Stimulated activated naive CD8-positive, alpha-beta T cell treated with anti-CD3 and anti-CD28 coated beads, Interleukin-15, Interleukin-2, amounts not matched to agents 100 ng/mL and 50 ng/mL, for 24 hours (primary cell): ENCODE data around the gene RBM5.

Source experiments
- H3K27ac Mint-ChIP-seq: one replicate; pipeline ENCODE4 v1.8.0; 2021; ENCODE audit warnings: mild to moderate bottlenecking, mixed read lengths
- H3K27me3 Mint-ChIP-seq: one replicate; pipeline ENCODE4 v1.8.0; 2021; ENCODE audit warnings: mixed read lengths
- H3K36me3 Mint-ChIP-seq: one replicate; pipeline ENCODE4 v1.8.0; 2021; ENCODE audit warnings: low read depth, mixed read lengths
- H3K4me1 Mint-ChIP-seq: one replicate; pipeline ENCODE4 v1.8.0; 2021; ENCODE audit warnings: low read depth, mixed read lengths
- H3K4me3 Mint-ChIP-seq: one replicate; pipeline ENCODE4 v1.8.0; 2021; ENCODE audit warnings: mild to moderate bottlenecking, mixed read lengths
- H3K9me3 Mint-ChIP-seq: one replicate; pipeline ENCODE4 v1.8.0; 2021; ENCODE audit warnings: mixed read lengths

RBM5 gene

DNA sequence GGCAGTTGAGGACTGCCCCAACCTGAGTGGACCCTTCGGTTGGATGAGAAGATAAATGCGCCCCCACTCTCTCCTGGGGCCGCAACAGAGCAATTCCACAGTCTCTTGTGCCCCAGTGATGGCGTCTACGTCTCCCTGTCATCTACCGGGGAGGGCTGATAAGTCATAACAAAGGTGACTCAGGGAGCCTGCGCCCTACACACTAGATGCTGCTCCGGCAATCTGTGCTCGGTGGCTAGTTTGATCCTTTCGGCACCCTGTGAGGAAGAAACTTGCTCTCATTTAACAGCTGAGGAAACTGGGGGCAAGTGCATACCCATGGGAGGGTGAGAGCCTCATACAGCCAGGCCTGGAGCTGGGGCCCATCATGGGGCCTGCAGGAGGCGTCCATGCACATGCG, 52.3 kb downstream of the RBM5 start:
- H3K27ac Mint-ChIP-seq, result no peak overlapping the region
- H3K4me3 Mint-ChIP-seq, result no peak overlapping the region
- no peaks in the 10 kb centered on the region for H3K36me3 Mint-ChIP-seq
- no peaks in the 10 kb centered on the region for H3K27me3 Mint-ChIP-seq
- H3K4me1 Mint-ChIP-seq, result peaks cover 10% of the 10 kb centered on the region
- no peaks in the 10 kb centered on the region for H3K9me3 Mint-ChIP-seq

GRCh38 chr3:50146316-50146901, 57.7 kb downstream of the RBM5 start:
- H3K36me3 Mint-ChIP-seq, result no peaks in the 10 kb centered on the region
- H3K4me3 Mint-ChIP-seq, result no peak overlapping the region
- no peak overlapping the region for H3K27ac Mint-ChIP-seq
- no peaks in the 10 kb centered on the region for H3K27me3 Mint-ChIP-seq
- H3K4me1 Mint-ChIP-seq, result no peaks in the 10 kb centered on the region
- H3K9me3 Mint-ChIP-seq, result no peaks in the 10 kb centered on the region

DNA sequence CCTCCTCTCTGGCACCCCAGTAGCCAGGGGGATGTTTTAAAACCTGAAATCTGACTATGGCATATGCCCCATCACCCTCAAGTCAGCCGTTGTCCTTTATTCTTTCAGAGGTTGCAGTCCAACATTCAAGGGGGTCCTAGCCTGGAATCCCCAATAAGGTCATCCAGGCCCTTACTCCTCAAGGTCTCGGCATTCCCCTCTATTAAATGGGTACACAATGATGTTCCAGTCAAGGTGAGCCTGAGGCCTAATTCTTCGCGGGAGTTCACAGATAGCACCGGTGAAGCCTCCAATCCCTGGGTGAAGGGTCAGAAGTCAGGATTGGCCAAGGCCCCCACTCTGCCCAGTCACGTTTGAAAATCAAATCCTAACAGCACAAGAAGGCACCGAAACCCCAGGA, 58.3 kb downstream of the RBM5 start:
- Mint-ChIP-seq H3K27me3 (no peaks in the 10 kb centered on the region), H3K4me3 (no peak overlapping the region)

GRCh38 chr3:50147447-50147846, 58.7 kb downstream of the RBM5 start:
- Mint-ChIP-seq H3K27ac (no peak overlapping the region), H3K36me3 (no peaks in the 10 kb centered on the region), H3K4me1 (no peaks in the 10 kb centered on the region), H3K27me3 (no peaks in the 10 kb centered on the region), H3K9me3 (no peaks in the 10 kb centered on the region), H3K4me3 (no peak overlapping the region)

More for the DNA sequence above, 58.3 kb downstream of the RBM5 start:
- Mint-ChIP-seq H3K4me1 (no peaks in the 10 kb centered on the region), H3K27ac (no peak overlapping the region), H3K36me3 (no peaks in the 10 kb centered on the region), H3K9me3 (no peaks in the 10 kb centered on the region)

GRCh38 chr3:50147861-50148260, 59.1 kb downstream of the RBM5 start:
- Mint-ChIP-seq H3K27me3 (no peaks in the 10 kb centered on the region), H3K27ac (no peak overlapping the region), H3K4me3 (no peak overlapping the region), H3K9me3 (no peaks in the 10 kb centered on the region), H3K36me3 (no peaks in the 10 kb centered on the region), H3K4me1 (no peaks in the 10 kb centered on the region)

DNA sequence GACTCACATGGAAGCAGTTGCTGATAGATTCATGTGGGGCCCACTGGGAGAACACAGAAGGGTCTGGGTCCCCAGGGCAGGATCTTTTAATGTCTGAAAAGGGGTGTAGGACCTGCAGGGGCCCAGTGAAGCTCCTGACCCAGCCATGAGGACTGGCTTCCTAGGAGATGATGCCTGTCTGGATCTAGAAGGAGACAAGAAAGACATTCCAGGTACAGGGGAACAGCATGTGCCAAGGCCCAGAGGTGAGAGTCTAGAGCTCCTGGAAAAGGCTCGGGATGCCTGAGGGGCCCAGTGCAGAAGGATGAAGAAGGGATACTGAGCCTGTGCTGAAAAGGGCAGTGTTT, 61.7 kb downstream of the RBM5 start:
- no peak overlapping the region for H3K4me3 Mint-ChIP-seq
- H3K4me1 Mint-ChIP-seq, result peaks cover 7% of the 10 kb centered on the region
- H3K9me3 Mint-ChIP-seq, result no peaks in the 10 kb centered on the region
- H3K36me3 Mint-ChIP-seq, result no peaks in the 10 kb centered on the region
- no peak overlapping the region for H3K27ac Mint-ChIP-seq
- peaks cover 14% of the 10 kb centered on the region for H3K27me3 Mint-ChIP-seq

DNA sequence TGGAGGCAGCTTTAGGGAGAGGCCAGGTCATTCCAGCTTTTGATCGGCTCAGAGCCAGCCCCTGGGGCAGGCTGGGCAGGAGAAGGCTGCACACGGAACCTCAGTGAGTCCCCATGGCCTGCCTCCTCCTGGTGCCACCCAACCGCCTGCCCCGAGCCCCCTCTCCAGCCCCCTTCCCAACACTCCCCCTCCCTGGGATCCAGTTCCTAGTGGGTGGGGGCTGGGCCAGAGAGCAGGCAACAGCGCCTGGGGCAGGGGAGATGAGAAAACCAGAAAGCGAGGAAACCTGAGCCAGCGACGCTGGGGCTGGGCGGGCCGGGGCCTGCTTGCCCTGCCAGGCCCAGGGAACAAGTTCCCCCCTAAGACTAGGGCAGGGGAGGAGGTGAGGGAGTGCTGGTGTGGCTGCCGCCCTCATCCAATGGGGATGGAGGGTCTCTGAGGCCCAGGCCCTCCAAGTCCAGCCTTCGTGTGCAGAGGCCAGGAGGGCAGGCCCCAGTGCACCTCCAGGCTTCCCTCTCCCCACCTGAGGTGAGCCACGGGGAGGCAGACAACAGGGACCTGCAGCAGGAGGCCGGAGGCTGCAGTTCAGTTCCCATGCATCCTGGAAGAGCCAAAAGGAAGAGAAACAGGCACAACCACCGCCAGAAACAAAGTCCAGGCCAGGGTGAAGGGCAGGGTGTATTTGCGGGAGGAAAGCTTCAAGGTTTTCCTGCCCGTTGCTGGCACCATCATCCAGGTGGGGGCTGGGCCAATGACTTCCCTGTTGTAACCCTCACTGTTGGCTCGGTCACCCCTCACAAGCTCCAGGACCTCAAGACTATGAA, 62.4 kb downstream of the RBM5 start:
- H3K36me3 Mint-ChIP-seq, result no peaks in the 10 kb centered on the region
- no peaks in the 10 kb centered on the region for H3K9me3 Mint-ChIP-seq
- peaks cover 11% of the 10 kb centered on the region for H3K4me1 Mint-ChIP-seq
- peaks cover 20% of the 10 kb centered on the region for H3K27me3 Mint-ChIP-seq
- H3K4me3 Mint-ChIP-seq, result no peak overlapping the region
- no peak overlapping the region for H3K27ac Mint-ChIP-seq

GRCh38 chr3:50151728-50152127, 63.0 kb downstream of the RBM5 start:
- Mint-ChIP-seq H3K9me3 (no peaks in the 10 kb centered on the region), H3K27ac (no peak overlapping the region), H3K36me3 (no peaks in the 10 kb centered on the region), H3K4me3 (no peak overlapping the region), H3K27me3 (peaks cover 25% of the 10 kb centered on the region), H3K4me1 (peaks cover 11% of the 10 kb centered on the region)

- Mint-ChIP-seq H3K4me1 (peaks cover 11% of the 10 kb centered on the region), H3K9me3 (no peaks in the 10 kb centered on the region), H3K4me3 (peak overlapping the region; percentile 57), H3K27ac (no peak overlapping the region), H3K36me3 (no peaks in the 10 kb centered on the region), H3K27me3 (peaks cover 36% of the 10 kb centered on the region)
Observed at GRCh38 chr3:50153782-50154475, 65.2 kb downstream of the RBM5 start.

DNA sequence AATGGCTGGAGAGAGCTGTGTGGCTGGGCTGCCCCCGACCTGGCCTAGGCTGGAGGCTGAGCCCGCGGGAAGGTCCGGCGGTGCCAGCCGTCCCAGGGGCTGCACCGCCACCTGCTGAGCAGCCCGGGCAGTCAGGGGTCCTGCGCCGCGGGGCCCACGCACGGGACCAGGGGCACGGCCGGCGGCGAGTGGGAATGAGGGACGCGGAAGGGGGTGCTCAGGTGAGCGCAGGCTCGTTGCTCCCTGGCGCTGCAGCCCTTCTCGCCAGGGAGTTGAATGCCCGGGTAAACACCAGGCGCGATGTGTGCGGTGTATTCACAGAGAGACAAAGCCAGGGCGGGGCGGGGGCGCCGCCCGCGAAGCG, 65.7 kb downstream of the RBM5 start:
- Mint-ChIP-seq H3K4me3 (peak overlapping the region; percentile 57), H3K27ac (no peak overlapping the region), H3K27me3 (peaks cover 37% of the 10 kb centered on the region), H3K9me3 (no peaks in the 10 kb centered on the region), H3K4me1 (peaks cover 11% of the 10 kb centered on the region), H3K36me3 (no peaks in the 10 kb centered on the region)

DNA sequence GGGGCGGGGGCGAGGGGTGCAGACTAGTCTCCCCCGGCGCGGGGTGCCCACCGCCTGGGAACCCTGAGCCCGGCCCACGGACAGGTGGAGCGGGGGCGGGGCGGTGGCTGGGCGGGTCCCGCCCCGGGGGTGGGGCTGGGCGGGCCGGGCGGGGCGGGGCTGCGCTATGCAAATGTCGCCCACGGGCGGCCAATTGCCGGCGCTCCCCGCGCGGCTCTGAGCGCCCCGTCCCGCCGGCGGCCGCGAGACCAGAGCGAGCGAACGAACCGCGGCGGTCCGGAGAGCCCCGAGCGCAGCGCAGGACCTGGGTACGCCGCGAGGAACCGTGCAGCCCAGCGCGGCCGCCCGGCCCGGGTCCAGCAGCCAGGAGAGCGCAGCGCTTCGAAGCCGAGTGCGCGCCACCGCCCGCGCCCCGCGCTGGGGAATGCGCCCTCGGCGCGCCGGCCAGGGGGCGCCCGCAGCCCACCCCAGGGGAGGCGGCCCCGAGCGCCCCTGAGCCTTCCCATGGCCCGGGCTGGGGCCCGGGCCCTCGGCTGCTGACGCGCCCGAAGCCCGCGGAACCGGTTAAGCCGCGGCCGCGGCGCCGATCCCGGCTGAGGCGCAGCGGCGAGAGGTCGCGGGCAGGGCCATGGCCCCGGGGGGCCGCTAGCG, 66.2 kb downstream of the RBM5 start, which contains the start of gene SEMA3F:
SEMA3F (plus strand) TSS at position 485 of the 651 bp plus-strand sequence. CDS start 4,299 bp downstream, outside the sequence.
- Mint-ChIP-seq H3K9me3 (no peaks in the 10 kb centered on the region), H3K4me3 (peak within 1 kb of the TSS; percentile 65), H3K27ac (no peak within 1 kb of the TSS), H3K4me1 (peaks cover 11% of the 10 kb centered on the region), H3K36me3 (no peaks in the 10 kb centered on the region), H3K27me3 (peaks cover 37% of the 10 kb centered on the region)

GRCh38 chr3:50155491-50155878, 66.8 kb downstream of the RBM5 start:
- H3K36me3 Mint-ChIP-seq, result no peaks in the 10 kb centered on the region
- peaks cover 37% of the 10 kb centered on the region for H3K27me3 Mint-ChIP-seq
- no peak overlapping the region for H3K27ac Mint-ChIP-seq
- H3K9me3 Mint-ChIP-seq, result no peaks in the 10 kb centered on the region
- peaks cover 11% of the 10 kb centered on the region for H3K4me1 Mint-ChIP-seq
- H3K4me3 Mint-ChIP-seq, result peak overlapping the region; percentile 65

DNA sequence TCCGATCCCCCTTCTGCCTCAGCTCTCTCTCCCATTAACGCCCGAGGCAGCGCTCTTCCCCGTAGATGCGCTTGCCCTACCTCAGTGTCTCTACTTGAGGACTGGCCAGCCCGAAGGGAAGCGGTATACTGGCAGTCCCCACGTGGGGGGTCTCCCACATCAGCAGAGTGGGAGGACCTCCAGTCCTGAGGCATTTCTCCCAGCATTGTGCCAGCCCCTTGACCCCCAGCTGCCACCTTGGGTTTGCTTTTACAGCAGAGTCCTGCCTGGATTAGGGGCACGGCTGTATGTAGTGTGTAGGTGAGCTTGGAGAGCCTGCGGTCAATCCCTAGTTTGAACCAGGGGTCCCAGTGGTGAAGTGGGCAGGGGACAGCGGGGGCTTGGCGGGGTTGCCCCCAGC, 67.2 kb downstream of the RBM5 start:
- peaks cover 11% of the 10 kb centered on the region for H3K4me1 Mint-ChIP-seq
- H3K4me3 Mint-ChIP-seq, result peak overlapping the region; percentile 65
- peaks cover 37% of the 10 kb centered on the region for H3K27me3 Mint-ChIP-seq
- no peaks in the 10 kb centered on the region for H3K36me3 Mint-ChIP-seq
- H3K9me3 Mint-ChIP-seq, result no peaks in the 10 kb centered on the region
- no peak overlapping the region for H3K27ac Mint-ChIP-seq

DNA sequence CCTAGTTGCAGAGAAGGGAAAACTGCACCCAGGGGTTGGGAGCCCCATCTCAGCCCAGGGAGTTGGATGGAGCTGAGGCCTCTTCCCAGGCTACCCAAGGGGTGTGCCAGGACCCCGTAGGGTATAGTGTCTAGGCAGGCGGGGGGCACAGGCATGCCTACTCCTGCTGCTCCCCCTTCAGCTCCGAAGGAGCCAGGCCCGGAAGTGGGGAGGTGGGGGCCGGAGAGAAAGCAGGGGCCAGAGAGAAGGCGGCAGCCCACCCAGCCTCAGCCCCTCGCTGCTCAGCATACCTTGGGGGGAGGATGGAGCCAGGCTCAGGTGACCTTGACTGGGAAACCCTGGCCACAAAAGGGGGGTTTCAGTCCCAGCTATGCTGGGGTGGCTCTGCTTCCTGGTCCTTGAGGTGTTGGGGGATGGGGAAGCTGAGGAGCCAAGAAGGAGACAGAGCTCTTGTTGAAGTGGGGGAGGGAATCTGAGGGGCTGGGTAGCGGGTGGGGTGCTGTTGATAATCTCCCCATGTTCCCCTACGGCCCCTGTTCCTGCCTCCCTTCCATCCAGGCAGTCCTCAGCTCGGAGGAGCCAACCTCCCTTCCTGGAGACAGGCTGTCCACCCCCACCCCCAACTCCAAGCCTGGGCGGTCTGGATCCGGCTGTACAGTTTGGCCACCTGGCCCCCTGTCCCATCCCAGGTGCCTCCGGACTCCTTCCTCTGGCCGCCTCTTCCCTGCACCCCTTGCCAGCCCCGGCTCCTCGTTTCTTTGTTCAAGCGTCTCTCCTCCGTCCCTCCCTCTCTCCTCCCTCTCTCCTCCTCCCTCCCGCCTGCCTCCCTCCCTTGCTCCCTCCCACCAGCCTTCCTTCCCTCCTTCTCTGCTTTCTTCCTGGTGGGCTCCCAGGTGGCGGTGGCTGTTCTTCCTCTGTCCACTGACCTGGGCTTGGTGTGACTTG, 68.1 kb downstream of the RBM5 start:
- Mint-ChIP-seq H3K9me3 (no peaks in the 10 kb centered on the region), H3K27me3 (peaks cover 37% of the 10 kb centered on the region), H3K27ac (no peak overlapping the region), H3K4me3 (no peak overlapping the region), H3K4me1 (peaks cover 11% of the 10 kb centered on the region), H3K36me3 (no peaks in the 10 kb centered on the region)
